Smooth muscle cell (in vitro differentiated cells): ENCODE data around the gene SEMA4G. TPM values are rescaled to one million over a fixed set of nuclear protein-coding genes. Genes with fewer than 3 reads are reported as not detected.

ENCODE experiments used
- DNase-seq: peaks from one replicate; lab custom pipeline; 2025; ENCODE audit not compliant: unreplicated experiment; lab: John Stamatoyannopoulos, UW
- H2AFZ ChIP-seq: fragments of 200-600 bp; sonication (generic); 2 replicates; pipeline ENCODE4 v1.6.0; 2016; ENCODE audit warnings: antibody characterized with exemption, low read depth, mild to moderate bottlenecking
- H3F3A ChIP-seq: fragments of 200-600 bp; sonication (generic); 2 replicates; pipeline ENCODE4 v1.6.0; 2017; ENCODE audit warnings: antibody characterized with exemption, low read depth
- H3K27ac ChIP-seq: fragments of 200-600 bp; sonication (generic); 2 replicates; pipeline ENCODE4 v1.5.1; 2016; ENCODE audit warnings: low read depth, mild to moderate bottlenecking
- H3K27me3 ChIP-seq: fragments of 200-600 bp; sonication (generic); 2 replicates; pipeline ENCODE4 v1.6.1; 2016; ENCODE audit warnings: low read depth, mild to moderate bottlenecking
- H3K36me3 ChIP-seq: fragments of 200-600 bp; sonication (generic); 2 replicates; pipeline ENCODE4 v1.5.1; 2016; ENCODE audit warnings: low read depth
- H3K4me1 ChIP-seq: fragments of 200-600 bp; sonication (generic); 2 replicates; pipeline ENCODE4 v1.5.1; 2016; ENCODE audit warnings: low read depth
- H3K4me2 ChIP-seq: fragments of 200-600 bp; sonication (generic); 2 replicates; pipeline ENCODE4 v1.6.0; 2016; ENCODE audit warnings: mild to moderate bottlenecking
- H3K4me3 ChIP-seq: fragments of 200-600 bp; sonication (generic); 2 replicates; pipeline ENCODE4 v1.5.1; 2016; ENCODE audit warnings: mild to moderate bottlenecking
- H3K79me2 ChIP-seq: fragments of 200-600 bp; sonication (generic); 2 replicates; pipeline ENCODE4 v1.6.0; 2016; ENCODE audit warnings: low read depth, mild to moderate bottlenecking
- H3K9ac ChIP-seq: fragments of 200-600 bp; sonication (generic); 2 replicates; pipeline ENCODE4 v1.6.0; 2016; ENCODE audit warnings: low read depth
- H3K9me3 ChIP-seq: fragments of 200-600 bp; sonication (generic); replicated peaks from 2 replicates; pipeline ENCODE4 v1.5.1; 2016; ENCODE audit warnings: low read depth
- H4K20me1 ChIP-seq: fragments of 200-600 bp; sonication (generic); 2 replicates; pipeline ENCODE4 v1.6.0; 2016; ENCODE audit warnings: low read depth
- CTCF ChIP-seq: fragments of 200-600 bp; sonication (generic); IDR thresholded peaks from 2 replicates; pipeline ENCODE4 v1.5.1; 2017; ENCODE audit warnings: borderline replicate concordance, mild to moderate bottlenecking, antibody characterized with exemption; ENCODE audit not compliant: insufficient read depth, poor library complexity, severe bottlenecking
- WGBS: methylation state at CpG from one replicate; pipeline ENCODE4 v1.1.7; 2016; ENCODE audit warnings: low lambda C conversion rate; 5-methylcytosine and 5-hydroxymethylcytosine counted together
- polyA plus RNA-seq: library from polyadenylated mRNA; unstranded; fragments of >200 nt; fragmentation: Nextera tagmentation; extraction: Ambion mirVana; gene quantifications from 2 replicates; pipeline ENCODE4 v1.2.1, GENCODE V29; 2016
- total RNA-seq: library from RNA; depleted of rRNA; stranded (reverse); fragments of >200 nt; gene quantifications from 2 replicates; pipeline ENCODE4 v1.2.3, GENCODE V29; 2014

SEMA4G gene
- total and polyA plus RNA-seq, 2 experiments from 2014 or later: 4.2 to 7.1 TPM

GRCh38 chr10:100996678-100997359 lies 27.5 kb downstream of the SEMA4G start:
- no peaks in the 10 kb centered on the region for H3K36me3 ChIP-seq
- no peak for DNase-seq
- H3K79me2 ChIP-seq: peaks cover 20% of the 10 kb centered on the region
- peak overlapping the region; percentile 23 for H3K9ac ChIP-seq
- peak overlapping the region; percentile 93 for H3K4me2 ChIP-seq
- H3K4me1 ChIP-seq: peaks cover 25% of the 10 kb centered on the region
- peaks cover 28% of the 10 kb centered on the region for H3F3A ChIP-seq
- WGBS: 8% methylated on average over 34 of the region's 46 CpGs
- peak; percentile 0 for TF ChIP-seq CTCF
- H3K4me3 ChIP-seq: peak overlapping the region; percentile 81
- H2AFZ ChIP-seq: peak overlapping the region; percentile 92
- H3K27ac ChIP-seq: no peak overlapping the region
- no peaks in the 10 kb centered on the region for H3K9me3 ChIP-seq
- peaks cover 5% of the 10 kb centered on the region for H4K20me1 ChIP-seq
- H3K27me3 ChIP-seq: no peaks in the 10 kb centered on the region

- peak overlapping the region; percentile 98 for H3K9ac ChIP-seq
- peak; percentile 70 for DNase-seq
- H3K4me3 ChIP-seq: peak overlapping the region; percentile 81
- peak overlapping the region; percentile 92 for H2AFZ ChIP-seq
- H3F3A ChIP-seq: peaks cover 28% of the 10 kb centered on the region
- H4K20me1 ChIP-seq: peaks cover 12% of the 10 kb centered on the region
- H3K36me3 ChIP-seq: no peaks in the 10 kb centered on the region
- H3K27me3 ChIP-seq: no peaks in the 10 kb centered on the region
- peak; percentile 91 for TF ChIP-seq CTCF
- peak overlapping the region; percentile 97 for H3K27ac ChIP-seq
- peak overlapping the region; percentile 93 for H3K4me2 ChIP-seq
- peaks cover 27% of the 10 kb centered on the region for H3K4me1 ChIP-seq
- H3K9me3 ChIP-seq: no peaks in the 10 kb centered on the region
- peaks cover 28% of the 10 kb centered on the region for H3K79me2 ChIP-seq
- 1% methylated on average over 62 of the region's 66 CpGs for WGBS
Measured at GRCh38 chr10:100997360-100998182, 28.3 kb downstream of the SEMA4G start.

GRCh38 chr10:100998183-100998990 lies 29.1 kb downstream of the SEMA4G start:
- WGBS: 3% methylated on average over 25 of the region's 25 CpGs
- no peak for TF ChIP-seq CTCF

More at GRCh38 chr10:100998183-100998990, 29.1 kb downstream of the SEMA4G start:
- no peaks in the 10 kb centered on the region for H3K9me3 ChIP-seq
- no peaks in the 10 kb centered on the region for H3K27me3 ChIP-seq
- no peaks in the 10 kb centered on the region for H3K36me3 ChIP-seq
- peak; percentile 70 for DNase-seq
- H2AFZ ChIP-seq: peak overlapping the region; percentile 1
- peaks cover 36% of the 10 kb centered on the region for H3K79me2 ChIP-seq
- peak overlapping the region; percentile 93 for H3K4me2 ChIP-seq
- peaks cover 21% of the 10 kb centered on the region for H4K20me1 ChIP-seq
- peak overlapping the region; percentile 98 for H3K9ac ChIP-seq
- H3K4me3 ChIP-seq: peak overlapping the region; percentile 81
- H3F3A ChIP-seq: peaks cover 28% of the 10 kb centered on the region
- H3K4me1 ChIP-seq: peaks cover 27% of the 10 kb centered on the region
- peak overlapping the region; percentile 97 for H3K27ac ChIP-seq
